Kidney glomerular epithelial cell (primary cell): ENCODE measurements around the gene TAF1C.
A peak's percentile ranks its signal among the peaks of the same experiment; 100 is the strongest.

Experiments used
- DNase-seq: peaks from one replicate; lab custom pipeline; 2025; lab: John Stamatoyannopoulos, UW

Gene TAF1C

GRCh38 chr16:84159800-84160199, 27.1 kb downstream of the TAF1C start:
- DNase-seq = no peak

- DNase-seq = no peak
Observed at GRCh38 chr16:84159007-84159406, 27.9 kb downstream of the TAF1C start.

- peak; percentile 92 for DNase-seq
Observed at GRCh38 chr16:84156342-84156784, 30.5 kb downstream of the TAF1C start.

- DNase-seq = no peak
Observed at GRCh38 chr16:84155771-84156170, 31.1 kb downstream of the TAF1C start.

- DNase-seq = no peak
Observed at GRCh38 chr16:84155226-84155625, 31.6 kb downstream of the TAF1C start.

- no peak for DNase-seq
Observed at GRCh38 chr16:84153660-84154214, 33.1 kb downstream of the TAF1C start.

GRCh38 chr16:84150926-84151325, 35.9 kb downstream of the TAF1C start:
- DNase-seq = no peak

GRCh38 chr16:84144859-84145639, 41.8 kb downstream of the TAF1C start, which contains the start of the genes DNAAF1 and HSDL1:
DNAAF1 (plus strand) TSS chr16:84145308; CDS start chr16:84145441, 133 bp downstream.
HSDL1 (minus strand) TSS chr16:84145177; CDS start chr16:84131321, 13,856 bp downstream.
- peak; percentile 70 for DNase-seq

- no peak for DNase-seq
Observed at GRCh38 chr16:84144209-84144858, 42.5 kb downstream of the TAF1C start.

- DNase-seq = no peak
Observed at GRCh38 chr16:84143784-84144199, 43.1 kb downstream of the TAF1C start.

- DNase-seq = no peak
Observed at GRCh38 chr16:84143081-84143480, 43.8 kb downstream of the TAF1C start.

GRCh38 chr16:84141143-84141670, 45.6 kb downstream of the TAF1C start:
- no peak for DNase-seq

- DNase-seq = no peak
Observed at GRCh38 chr16:84139628-84140258, 47.1 kb downstream of the TAF1C start.

GRCh38 chr16:84138824-84139627, 47.8 kb downstream of the TAF1C start:
- DNase-seq = no peak

- no peak for DNase-seq
Observed at GRCh38 chr16:84138500-84138823, 48.4 kb downstream of the TAF1C start.

GRCh38 chr16:84137769-84138357, 49.0 kb downstream of the TAF1C start:
- no peak for DNase-seq

- DNase-seq = no peak
Observed at GRCh38 chr16:84137287-84137686, 49.6 kb downstream of the TAF1C start.

GRCh38 chr16:84136331-84137125, 50.3 kb downstream of the TAF1C start:
- DNase-seq = no peak

GRCh38 chr16:84132527-84133285, 54.2 kb downstream of the TAF1C start:
- no peak for DNase-seq
